Thyroid gland (tissue), 4 donors: ENCODE results near the gene ANK3. TPM values are rescaled to one million over a fixed set of nuclear protein-coding genes. Genes with fewer than 3 reads are reported as not detected.

Experiments used
- DNase-seq, 2 donors: peaks; one replicate each; pipeline ENCODE4 v3.0.0-alpha.2; 2019
- H3K27ac ChIP-seq, 3 donors: fragments of 200-600 bp; sonication (generic); 1 replicate in 2 of 3; 2 replicates in 1 of 3; pipeline ENCODE4 v1.5.1; 2016 to 2019; ENCODE audit warnings: mild to moderate bottlenecking in 1 of 3, moderate library complexity in 1 of 3
- H3K27me3 ChIP-seq: fragments of 200-600 bp; sonication (generic); one replicate; pipeline ENCODE4 v1.5.1; 2019
- H3K36me3 ChIP-seq, 2 donors: fragments of 200-600 bp; sonication (generic); one replicate each; pipeline ENCODE4 v1.5.1; 2016 to 2019
- H3K4me1 ChIP-seq, 2 donors: fragments of 200-600 bp; sonication (generic); one replicate each; pipeline ENCODE4 v1.5.1; 2017 to 2019
- H3K4me3 ChIP-seq, 3 donors: fragments of 200-600 bp; sonication (generic); replicated peaks in 1 of 3; 1 replicate in 2 of 3; 2 replicates in 1 of 3; pipeline ENCODE4 v1.5.1; 2016; ENCODE audit warnings: mild to moderate bottlenecking in 1 of 3
- H3K9me3 ChIP-seq: fragments of 200-600 bp; sonication (generic); one replicate; pipeline ENCODE4 v1.5.1; 2017
- POLR2A ChIP-seq, 2 donors: fragments of 450-650 bp; IDR thresholded peaks; one replicate each; pipeline ENCODE4 v1.6.1; 2017; ENCODE audit warnings: antibody characterized with exemption in 2 of 2, mild to moderate bottlenecking in 2 of 2, moderate library complexity in 1 of 2
- WGBS, 2 donors: methylation state at CpG; one replicate each; pipeline ENCODE4 v1.1.5; 2017; 5-methylcytosine and 5-hydroxymethylcytosine counted together
- intact Hi-C: fragments of 100-400 bp; cut with DNase I; formaldehyde crosslinking; loops from one replicate; pipeline ENCODE4 v1.15.1; 2023
- small RNA-seq: library from RNA; depleted of rRNA; stranded (forward); fragments of <200 nt; gene quantifications from one replicate; pipeline ENCODE3, GENCODE V24; 2016
- total RNA-seq, 4 donors: library from RNA; depleted of rRNA; stranded (reverse); fragments of >200 nt; gene quantifications; one replicate each; pipeline ENCODE4 v1.2.3, GENCODE V29; 2016
- TF ChIP-seq, protein P1 (sequence below), 6 experiments: fragments of 200-600 bp in 3 of 6; fragments of 450-650 bp in 3 of 6; sonication (generic) in 3 of 6; IDR thresholded peaks; one replicate each; pipeline ENCODE4 v1.5.1; 2016 to 2019; ENCODE audit warnings: antibody characterized with exemption in 6 of 6, mild to moderate bottlenecking in 2 of 6, inconsistent platforms in 1 of 6, moderate library complexity in 1 of 6

The ANK3 gene
- total RNA-seq, 4 donors from 2014 or later: 56.6 to 118 (median 115) TPM

DNA sequence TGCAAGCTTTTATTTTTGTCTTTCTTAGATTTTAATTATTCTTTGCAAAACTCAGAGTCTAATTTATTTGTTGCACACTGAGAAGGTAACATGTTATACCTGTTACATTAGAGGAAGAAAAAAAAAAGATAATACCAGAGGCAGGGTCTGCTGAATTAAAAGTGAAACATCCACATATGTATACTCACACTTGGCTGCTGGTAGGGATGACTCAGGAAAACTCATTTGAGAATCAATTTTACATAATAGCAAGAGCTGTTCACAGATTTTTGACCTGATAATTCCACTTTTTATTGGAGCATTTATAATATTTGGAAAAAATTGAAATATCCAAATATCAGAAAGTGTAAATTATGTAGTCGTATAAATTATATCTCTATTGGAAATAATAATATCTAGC lies 405.3 kb downstream of the ANK3 start:
- 94 to 95% methylated on average over 1 of the region's 1 CpG for WGBS, 2 donors
- intact Hi-C loops: no loop called here
- DNase-seq: no peak
- TF ChIP-seq, protein P1, sequence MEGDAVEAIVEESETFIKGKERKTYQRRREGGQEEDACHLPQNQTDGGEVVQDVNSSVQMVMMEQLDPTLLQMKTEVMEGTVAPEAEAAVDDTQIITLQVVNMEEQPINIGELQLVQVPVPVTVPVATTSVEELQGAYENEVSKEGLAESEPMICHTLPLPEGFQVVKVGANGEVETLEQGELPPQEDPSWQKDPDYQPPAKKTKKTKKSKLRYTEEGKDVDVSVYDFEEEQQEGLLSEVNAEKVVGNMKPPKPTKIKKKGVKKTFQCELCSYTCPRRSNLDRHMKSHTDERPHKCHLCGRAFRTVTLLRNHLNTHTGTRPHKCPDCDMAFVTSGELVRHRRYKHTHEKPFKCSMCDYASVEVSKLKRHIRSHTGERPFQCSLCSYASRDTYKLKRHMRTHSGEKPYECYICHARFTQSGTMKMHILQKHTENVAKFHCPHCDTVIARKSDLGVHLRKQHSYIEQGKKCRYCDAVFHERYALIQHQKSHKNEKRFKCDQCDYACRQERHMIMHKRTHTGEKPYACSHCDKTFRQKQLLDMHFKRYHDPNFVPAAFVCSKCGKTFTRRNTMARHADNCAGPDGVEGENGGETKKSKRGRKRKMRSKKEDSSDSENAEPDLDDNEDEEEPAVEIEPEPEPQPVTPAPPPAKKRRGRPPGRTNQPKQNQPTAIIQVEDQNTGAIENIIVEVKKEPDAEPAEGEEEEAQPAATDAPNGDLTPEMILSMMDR (IDR thresholded peaks at IDR 0.05): no peak
- no peak for TF ChIP-seq POLR2A (IDR thresholded peaks at IDR 0.05)
- Histone ChIP-seq H3K27ac (no peak overlapping the region), H3K36me3 (no peaks in the 10 kb centered on the region), H3K4me1 (no peaks in the 10 kb centered on the region), H3K4me3 (no peak overlapping the region), H3K9me3 (no peaks in the 10 kb centered on the region), H3K27me3 (no peaks in the 10 kb centered on the region)

DNA sequence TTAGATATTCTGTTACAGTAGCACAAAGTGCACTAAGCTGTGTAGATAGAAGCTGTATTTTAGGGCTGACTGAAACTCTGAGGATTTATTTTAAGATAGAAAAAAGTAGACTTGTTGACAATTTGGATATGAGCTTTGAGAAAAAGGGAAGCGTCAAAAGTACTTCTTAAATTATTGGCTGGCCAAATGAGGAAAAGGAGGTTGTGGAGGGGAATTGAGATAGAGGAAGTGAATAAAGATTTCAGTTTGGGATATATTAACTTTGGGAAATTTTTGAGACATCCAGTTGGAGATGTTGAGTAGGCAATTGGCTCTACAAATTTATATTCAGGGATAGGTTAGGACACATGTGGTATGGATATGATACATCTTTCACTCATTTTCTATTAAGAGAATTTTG lies 409.3 kb downstream of the ANK3 start:
- DNase-seq: no peak
- Histone ChIP-seq H3K27ac (no peak overlapping the region), H3K27me3 (no peaks in the 10 kb centered on the region), H3K4me1 (no peaks in the 10 kb centered on the region), H3K4me3 (no peak overlapping the region), H3K36me3 (no peaks in the 10 kb centered on the region), H3K9me3 (no peaks in the 10 kb centered on the region)
- intact Hi-C loops: no loop called here
- 86 to 92% methylated on average over 1 of the region's 1 CpG for WGBS, 2 donors
- no peak for TF ChIP-seq POLR2A (IDR thresholded peaks at IDR 0.05)
- TF ChIP-seq, protein P1 (IDR thresholded peaks at IDR 0.05): no peak

DNA sequence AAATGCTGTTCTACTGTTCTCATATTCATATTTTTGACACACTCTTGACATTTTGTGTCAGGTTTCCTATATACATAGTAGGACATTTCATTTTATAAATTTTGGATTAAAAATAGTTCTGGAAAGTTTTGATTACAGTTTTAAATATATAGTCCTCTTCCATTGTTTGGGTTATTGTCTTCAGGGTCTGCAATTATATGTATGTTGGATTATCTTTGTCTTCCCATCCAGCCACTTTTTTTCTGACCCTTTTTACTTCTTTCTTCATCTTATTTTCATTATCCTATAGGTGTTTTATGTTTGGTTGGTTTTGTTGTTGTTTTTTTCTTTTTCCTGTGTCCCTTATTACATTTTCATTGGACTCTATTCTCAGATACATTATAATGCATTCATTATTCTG lies 412.2 kb downstream of the ANK3 start:
- no peak for TF ChIP-seq POLR2A (IDR thresholded peaks at IDR 0.05)
- TF ChIP-seq, protein P1 (IDR thresholded peaks at IDR 0.05): no peak
- DNase-seq: no peak
- intact Hi-C loops: no loop called here
- Histone ChIP-seq H3K27ac (no peak overlapping the region), H3K9me3 (no peaks in the 10 kb centered on the region), H3K4me1 (peaks cover 0 to 3% of the 10 kb centered on the region in 2 donors), H3K27me3 (no peaks in the 10 kb centered on the region), H3K36me3 (no peaks in the 10 kb centered on the region), H3K4me3 (no peak overlapping the region)

DNA sequence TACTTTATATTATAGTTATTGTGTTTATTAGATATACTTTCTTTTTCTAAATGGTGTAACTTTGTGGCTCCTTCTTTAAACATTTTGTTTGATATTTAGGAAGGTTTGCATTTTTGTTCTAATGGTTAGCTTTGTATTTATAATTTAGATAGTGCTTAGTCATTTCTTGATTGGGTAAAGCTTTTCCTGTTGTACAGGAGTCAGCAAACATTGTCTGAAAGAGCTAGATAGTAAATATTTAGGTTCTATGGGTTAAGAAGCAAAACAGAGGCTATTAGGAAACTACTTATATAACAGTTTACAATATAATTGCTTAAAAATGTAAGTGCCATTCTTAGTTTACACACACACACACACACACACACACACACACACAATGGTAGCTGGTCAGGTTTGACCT lies 412.8 kb downstream of the ANK3 start:
- intact Hi-C loops: no loop called here
- no peaks in the 10 kb centered on the region for H3K9me3 ChIP-seq
- H3K27me3 ChIP-seq: no peaks in the 10 kb centered on the region
- peaks cover 4 to 7% of the 10 kb centered on the region in 2 donors for H3K4me1 ChIP-seq
- H3K4me3 ChIP-seq: no peak overlapping the region
- H3K27ac ChIP-seq: no peak overlapping the region
- DNase-seq: no peak
- H3K36me3 ChIP-seq: no peaks in the 10 kb centered on the region
- TF ChIP-seq, protein P1 (IDR thresholded peaks at IDR 0.05): no peak
- no peak for TF ChIP-seq POLR2A (IDR thresholded peaks at IDR 0.05)

Small RNA genes lying within 50 kb of the gene (small RNA-seq; reads per million reads assigned to genes)
- gene RF00019: not detected
